HG03175 (cell line): ENCODE results near the gene DNAJC1.
A peak's percentile ranks its signal among the peaks of the same experiment; 100 is the strongest.
"Not testable (repeated sequence)": the region's sequence is repeated elsewhere in the genome, so short reads cannot be mapped to it uniquely, and the experiment has no call there.

Source experiments
- ATAC-seq: cut with Tn5 transposase; IDR thresholded peaks from one replicate; pipeline ENCODE4 v1.9.1; 2021; ENCODE audit warnings: mild to moderate bottlenecking, moderate library complexity; ENCODE audit not compliant: unreplicated experiment

Gene DNAJC1

DNA sequence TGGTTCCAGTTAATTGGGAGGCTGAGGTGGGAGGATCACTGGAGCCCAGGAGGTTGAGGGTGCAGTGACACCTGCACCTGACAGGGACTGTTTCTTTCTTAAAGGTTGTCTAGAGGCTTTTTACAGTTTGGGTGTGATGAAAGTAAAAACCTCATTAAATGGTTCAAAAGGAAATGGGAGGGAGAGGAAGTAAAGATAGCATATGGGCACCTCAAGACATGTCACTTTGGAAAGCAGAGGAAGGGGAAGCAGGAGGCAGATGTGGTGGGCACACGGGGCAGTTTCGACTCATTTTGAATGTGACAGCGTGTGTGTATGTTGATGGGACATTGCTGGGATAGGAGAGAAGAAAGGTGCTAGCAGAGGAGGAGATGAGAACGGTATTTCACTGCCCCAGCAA lies 266.4 kb downstream of the DNAJC1 start:
- ATAC-seq, result no peak

DNA sequence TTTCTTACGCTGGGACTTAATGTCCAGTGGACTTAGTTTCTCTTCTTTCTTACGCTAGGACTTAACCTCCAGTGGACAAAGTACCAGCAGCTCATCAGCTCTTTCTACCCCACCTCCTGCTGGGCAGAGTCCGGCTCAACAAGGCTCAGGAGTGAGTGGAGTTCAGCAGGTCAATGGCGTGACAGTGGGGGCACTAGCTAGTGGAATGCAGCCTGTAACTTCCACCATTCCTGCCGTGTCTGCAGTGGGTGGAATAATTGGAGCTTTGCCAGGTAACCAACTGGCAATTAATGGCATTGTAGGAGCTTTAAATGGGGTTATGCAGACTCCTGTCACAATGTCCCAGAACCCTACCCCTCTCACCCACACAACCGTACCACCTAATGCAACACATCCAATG lies 269.8 kb downstream of the DNAJC1 start:
- ATAC-seq, result no peak

DNA sequence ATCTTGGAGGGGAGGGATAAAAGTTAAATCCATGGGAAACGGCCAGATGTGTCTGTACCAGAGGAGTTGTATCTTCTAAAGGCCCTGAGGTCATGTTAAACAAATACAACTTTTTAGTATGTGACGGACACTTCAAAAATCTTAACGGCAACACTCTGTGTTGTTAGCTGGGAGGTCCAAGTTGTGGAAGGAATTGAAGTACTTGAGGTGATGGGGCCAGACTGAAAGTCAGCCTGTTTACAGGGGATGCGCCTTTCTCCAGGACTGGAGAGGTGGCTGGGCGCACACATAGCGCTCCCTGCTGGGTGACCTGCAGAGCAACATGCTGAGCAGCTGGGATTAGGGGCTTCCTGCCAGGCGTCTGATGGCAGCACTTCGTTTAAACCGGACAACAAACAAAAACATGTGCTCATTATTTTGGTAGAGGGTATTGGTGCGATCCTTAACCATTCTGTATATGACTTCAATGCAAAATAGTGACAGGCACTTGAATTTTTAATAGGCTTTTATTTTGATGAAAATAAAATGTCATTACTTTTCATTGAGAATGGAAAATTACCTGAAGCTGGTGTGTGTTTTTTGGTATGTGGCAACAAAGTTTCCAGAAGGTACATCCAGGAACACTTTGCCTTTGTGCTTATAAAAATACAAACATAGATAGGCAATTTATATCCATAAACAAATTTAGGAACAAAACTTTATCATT lies 271.3 kb downstream of the DNAJC1 start:
- ATAC-seq, result peak; percentile 84

DNA sequence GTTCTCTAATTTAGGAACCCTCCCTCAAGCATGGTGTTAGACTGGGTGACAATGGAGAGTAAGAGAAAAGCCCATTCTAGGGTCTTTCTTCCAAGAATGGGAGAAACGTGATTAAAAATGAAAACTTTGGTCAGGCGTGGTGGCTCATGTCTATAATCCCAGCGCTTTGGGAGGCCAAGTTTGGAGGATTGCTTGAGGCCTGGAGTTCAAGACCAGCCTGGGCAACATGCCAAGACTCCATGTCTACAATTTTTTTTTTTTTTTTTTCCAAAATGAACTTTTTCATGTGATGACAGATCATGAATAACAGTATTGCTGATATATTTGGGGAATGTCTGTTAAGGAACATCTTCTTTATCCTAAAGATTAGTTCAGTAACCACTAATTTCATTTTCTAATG lies 274.9 kb downstream of the DNAJC1 start:
- ATAC-seq, result no peak

DNA sequence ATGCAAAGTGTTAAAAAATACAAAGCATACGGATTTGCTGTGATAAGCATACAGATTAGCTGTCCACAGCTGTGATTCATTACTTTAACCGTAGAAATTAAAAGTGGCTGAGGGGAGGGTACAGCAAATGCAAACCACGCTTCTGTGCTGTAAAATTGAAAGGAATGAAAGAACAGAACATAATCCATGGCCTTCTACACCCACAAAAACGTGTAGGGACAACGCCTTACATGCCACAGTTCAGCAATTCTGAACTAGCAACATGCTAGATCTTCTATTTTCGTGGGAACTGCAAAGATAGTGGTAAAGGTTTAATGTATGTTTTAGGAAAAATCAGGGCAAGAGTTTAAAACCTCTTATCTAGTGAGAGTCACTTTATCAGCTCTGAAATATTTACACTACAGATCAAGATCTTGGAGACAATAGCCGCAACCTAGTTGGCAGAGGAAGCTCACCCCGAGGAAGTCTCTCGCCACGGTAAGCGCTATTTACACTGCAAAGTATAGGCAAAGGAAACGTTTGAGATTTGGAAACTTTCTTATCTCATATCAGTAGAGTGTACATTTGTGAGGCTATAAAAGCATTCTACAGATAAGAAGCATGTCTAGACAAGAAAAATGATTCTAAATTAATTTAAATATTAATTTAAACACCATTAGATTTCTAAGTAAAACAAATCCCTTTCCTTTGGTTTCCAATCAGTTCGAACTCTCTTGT lies 275.9 kb downstream of the DNAJC1 start:
- ATAC-seq, result no peak

DNA sequence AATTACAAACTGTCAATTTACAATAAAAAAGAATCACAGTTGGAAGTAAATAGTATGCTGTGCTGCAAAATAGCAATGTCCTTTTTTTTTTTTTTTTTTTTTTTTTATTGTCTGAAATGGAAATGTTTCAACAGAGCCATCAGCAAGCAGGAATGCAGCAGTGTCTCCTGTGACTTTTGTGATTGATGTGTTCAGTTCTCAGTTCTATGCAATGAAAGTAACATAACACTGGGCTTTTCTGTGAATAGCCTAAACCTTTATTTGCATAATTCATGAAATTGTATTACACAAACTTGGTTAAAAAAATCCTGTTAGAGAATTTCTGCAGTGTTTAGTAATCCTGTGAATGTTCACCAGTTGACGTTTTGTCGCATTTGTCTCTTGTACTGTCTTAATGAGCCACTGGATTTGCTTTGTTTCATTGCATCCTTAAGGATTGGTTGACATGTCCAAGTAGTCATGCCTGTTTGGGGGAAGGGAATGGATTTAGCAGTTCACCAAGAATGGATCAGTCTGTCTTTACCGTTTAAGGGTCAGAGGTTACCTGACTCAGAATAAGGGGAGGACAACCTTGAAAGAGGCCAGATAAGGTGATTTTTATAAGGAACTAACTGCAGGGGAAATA lies 276.8 kb downstream of the DNAJC1 start:
- no peak for ATAC-seq

DNA sequence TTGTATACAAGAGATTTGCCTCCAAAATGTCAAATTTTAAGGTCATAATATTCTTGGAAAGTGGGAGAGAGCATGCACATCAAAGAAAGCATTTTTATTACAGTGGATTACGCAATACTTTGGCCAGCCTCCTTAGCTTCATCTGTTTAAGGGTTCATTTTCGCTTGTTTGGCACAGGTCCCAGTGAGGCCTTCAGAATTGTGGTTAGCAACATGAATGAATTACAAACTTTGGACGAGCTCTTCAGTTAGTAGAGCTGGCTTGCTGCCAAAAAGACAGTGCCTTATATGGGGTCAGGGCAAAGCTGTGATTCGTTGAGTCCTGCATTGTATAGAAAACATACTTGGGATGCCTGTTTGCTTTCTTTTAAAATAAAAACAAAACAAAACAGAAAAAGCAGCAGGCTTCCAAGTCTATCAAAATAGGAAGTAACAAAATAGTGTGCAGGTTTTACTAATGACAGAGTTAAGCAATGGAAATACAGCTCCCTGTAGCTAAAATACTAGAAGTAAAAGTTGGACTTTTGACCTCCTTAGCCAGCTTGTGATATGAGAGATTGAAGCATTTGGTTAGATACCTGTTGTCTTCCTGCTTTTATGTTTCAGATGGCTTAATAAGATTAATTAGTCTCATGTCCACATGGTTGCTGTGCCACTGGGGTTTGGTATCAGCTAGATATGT lies 278.7 kb downstream of the DNAJC1 start:
- peak; percentile 94 for ATAC-seq

DNA sequence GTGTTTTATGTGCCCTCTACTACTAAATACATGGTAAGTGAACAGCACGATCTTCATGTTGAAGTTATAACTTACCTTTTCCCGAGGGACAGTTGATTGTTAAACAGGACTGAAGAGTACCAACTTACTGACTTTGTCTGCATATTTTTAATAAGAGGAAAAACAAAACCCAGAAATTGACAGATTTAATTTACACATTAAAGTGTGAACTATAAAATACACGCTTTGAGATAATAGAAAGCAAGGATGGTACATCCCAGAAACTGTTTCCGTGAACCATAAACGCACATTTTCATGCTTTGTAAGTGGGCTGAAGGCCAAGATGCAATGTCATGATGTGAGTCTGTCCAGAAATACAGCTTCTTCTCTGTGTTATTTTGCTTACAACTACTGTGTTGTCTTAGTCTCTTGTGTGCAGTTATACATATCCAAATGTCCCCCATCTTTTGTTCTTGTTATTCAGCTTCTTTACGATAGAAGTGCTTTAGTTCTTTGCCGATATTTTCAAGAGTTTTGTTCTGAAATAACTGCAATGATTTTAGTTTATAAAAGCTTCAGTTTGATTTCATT lies 279.4 kb downstream of the DNAJC1 start:
- ATAC-seq, result no peak

DNA sequence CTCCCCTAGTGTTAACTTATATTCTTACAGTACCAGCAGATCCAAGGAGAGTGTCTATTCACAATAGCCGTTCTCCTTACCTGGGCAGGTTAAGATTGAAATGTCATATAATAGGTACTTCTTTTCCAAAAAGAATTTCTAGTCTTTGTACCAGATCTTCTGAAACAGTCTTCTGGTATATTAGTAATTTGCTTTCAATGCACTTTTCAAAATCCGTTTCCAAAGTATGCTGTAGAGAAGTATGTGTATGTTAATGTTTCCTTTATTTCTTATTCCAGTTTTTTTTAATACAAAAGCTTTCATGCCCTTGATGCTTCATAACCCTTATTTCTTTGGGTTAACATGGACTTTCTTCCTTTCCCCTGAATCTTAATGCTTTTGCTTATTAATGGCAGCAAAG lies 281.3 kb downstream of the DNAJC1 start:
- ATAC-seq, result no peak

DNA sequence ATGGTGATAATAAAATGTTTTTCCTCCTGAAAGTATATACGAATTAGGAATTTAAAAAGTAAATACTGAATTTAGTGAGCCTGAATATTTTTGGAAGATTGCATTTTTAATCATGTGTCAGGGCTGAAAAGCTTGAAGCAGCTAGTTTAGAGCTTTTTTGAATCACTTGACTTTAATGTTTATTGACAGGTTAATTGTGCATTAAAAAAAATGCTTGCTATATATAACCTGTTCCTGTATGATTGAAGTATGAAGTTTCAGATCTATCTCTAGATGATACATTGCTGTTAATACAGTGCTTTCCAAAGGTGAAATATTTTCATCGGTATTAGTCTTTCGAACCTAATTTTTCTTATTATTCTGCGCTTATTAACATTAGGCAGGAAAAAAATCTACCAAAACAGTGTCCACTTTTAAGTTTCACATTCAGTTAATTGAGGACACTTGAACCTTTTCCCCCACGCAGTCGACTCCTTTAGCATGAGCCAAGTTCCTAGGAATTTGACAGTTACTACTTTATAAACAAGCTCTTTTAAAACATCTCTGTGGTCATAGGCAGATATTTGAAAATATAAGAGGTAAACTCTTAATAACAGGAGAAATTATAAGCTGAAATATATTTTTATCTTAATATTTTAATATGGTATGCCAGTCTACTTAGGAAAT lies 282.4 kb downstream of the DNAJC1 start:
- no peak for ATAC-seq

DNA sequence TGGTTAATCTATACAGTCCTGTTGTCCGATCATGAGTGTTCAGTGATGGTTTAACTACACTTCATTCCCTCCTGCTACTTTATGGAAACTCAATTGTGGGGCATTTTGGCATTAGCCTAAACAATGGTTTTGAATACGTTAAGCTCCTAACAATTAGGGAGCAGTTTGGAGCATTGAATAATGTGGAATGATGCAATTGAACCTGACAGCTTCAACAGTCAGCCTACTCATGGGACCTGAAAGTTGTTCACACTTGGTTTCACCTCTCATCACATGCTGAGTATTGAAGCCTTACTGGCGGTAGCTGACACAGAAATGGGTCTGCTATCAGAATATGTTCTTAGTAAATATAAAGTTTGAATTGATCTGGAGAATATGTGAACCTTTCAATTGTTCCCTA lies 283.4 kb downstream of the DNAJC1 start:
- ATAC-seq, result no peak

DNA sequence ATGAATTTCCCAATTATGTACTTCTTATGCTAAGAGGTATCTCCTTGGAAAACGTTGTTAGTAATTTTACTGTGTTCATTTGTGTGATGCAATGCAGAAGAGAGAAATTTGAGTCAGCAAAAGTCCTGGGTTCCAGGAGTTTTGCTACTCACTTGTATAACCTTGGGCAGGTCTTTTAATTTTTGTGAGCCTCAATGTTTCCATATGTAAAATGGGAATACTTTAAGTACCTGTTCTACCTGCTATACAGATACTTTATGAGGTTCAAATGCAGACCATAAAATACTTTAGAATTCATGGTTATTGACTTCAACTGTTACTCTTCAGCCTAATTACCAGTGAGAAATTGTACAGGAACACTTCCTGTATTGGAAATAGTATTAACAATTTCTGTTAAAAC lies 284.0 kb downstream of the DNAJC1 start:
- ATAC-seq, result no peak

DNA sequence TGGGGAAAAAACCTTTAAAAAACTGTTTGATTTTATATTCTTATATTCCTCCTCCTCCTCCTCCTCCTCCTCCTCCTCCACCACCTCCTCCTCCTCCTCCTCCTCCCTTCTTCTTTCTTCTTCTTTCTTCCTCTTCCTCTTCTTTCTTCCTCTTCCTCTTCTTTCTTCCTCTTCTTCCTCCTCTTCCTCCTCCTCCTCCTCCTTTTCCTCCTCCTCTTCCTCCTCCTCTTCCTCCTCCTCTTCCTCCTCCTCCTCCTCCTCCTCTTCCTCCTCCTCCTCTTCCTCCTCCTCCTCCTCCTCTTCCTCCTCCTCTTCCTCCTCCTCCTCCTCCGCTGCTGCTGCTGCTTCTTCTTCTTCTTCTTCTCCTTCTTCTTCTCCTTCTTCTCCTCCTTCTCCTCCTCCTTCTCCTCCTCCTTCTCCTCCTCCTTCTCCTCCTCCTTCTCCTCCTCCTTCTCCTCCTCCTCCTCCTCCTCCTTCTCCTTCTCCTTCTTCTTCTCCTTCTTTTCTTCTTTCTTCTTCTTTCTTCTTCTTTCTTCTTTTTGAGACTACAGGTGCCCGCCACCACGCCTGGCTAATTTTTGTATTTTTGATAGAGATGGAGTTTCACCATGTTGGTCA lies 286.0 kb downstream of the DNAJC1 start:
- not testable (repeated sequence) for ATAC-seq

DNA sequence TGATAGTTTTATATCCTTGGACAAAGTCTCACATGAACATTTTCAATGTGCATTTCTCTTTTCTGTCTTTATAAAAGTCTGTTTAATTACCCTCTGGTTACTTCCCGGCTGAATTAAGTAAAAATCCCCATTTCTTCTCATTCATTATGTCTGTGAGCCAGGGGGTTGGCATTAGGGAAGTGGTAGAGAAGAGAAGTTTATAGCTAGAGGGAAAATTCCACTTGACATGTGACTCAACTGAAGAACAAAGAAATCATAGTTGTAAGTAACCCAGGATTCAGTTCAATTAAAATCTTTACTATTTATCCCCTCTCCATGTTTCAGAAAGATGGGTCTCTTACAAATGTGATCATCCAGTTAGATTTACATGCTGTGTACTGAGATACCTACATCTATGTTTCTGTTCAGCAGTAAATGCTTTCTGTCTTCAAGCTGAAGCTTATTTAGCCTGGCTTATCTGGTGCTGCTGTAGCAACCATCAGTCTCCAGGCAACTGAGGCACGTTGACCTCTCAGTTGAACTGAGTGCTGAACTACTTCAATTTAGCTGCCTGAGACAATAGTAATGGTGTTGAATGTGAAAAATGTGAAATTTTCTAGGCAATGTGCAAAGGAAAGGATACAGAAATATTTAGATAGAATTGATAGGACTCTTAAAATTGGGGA lies 287.9 kb downstream of the DNAJC1 start:
- no peak for ATAC-seq

DNA sequence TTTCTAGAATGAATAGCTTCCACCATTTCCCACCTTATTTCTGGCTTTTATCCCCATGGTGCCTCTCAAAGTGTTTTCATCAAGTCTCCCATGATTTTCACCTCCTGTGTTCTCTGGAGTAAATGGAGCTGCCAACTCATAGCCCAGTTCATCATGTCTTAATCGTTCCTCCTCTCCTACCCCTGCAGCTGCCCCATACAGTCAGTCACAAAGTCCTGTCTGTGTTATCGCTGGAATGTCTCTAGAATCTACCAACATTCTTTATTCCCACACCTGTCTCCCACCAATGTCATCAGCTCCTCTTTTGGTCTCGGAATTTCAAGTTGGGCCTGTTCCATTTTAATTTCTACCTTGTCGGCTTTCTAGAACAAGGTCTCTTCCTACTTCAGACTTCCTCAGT lies 290.6 kb downstream of the DNAJC1 start:
- no peak for ATAC-seq

DNA sequence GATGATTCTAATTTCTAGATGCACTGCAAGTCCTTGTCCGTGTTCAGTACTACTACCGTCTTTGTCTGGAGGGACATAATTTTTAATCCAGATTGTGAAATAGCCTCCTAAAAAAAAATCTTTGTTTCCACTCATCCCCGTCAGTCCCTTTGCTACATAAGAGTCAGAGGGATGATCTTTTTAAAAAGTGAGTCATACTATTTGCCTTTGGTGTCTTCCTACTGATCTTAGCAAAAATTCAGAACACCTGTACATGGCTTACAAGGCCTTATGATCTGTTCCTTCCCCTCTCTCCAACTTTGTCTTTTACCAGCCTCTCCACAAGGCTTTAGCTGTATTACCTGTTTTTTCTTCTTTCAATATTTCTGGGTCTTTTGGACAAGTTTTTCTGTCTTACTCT lies 296.0 kb downstream of the DNAJC1 start:
- no peak for ATAC-seq
